ENCODE results near the gene DAPK3. TPM values are rescaled to one million over a fixed set of nuclear protein-coding genes. Genes with fewer than 3 reads are reported as not detected.

DAPK3 gene
- total RNA-seq, 4 donors from 2014 or later, result 40.7 to 71.7 (median 56.9) TPM

DNA sequence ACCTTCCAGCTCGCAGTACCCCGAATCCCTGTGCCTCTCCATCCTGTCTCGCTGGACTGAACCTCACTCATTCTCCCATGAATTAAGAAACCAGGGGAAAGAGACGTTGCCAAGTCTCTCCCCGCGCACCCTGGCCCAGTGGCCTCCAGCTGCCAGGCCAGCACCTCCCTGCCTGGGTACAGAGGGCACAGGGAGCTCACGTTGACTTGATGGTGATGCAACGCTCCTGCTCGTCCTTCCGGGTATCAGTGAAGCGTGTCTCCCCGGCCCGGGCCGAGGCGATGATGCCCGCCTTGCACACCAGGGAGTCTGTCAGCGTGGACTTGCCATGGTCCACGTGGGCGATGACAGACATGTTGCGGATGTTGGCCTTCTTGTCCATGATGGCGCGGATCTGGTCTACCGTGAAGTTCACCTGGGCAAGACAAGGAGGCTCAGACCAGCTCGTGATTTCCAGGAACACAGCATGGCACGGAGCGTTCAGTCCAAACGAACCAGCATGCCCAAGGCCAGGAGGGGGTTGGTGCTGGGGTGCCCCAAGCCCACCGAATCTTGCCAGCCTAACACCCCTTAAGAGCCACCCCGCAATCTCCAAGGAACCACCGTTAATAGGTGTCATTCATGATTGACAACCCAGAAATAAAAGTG, 13.2 kb upstream of the DAPK3 start:
- TF ChIP-seq, protein P1, sequence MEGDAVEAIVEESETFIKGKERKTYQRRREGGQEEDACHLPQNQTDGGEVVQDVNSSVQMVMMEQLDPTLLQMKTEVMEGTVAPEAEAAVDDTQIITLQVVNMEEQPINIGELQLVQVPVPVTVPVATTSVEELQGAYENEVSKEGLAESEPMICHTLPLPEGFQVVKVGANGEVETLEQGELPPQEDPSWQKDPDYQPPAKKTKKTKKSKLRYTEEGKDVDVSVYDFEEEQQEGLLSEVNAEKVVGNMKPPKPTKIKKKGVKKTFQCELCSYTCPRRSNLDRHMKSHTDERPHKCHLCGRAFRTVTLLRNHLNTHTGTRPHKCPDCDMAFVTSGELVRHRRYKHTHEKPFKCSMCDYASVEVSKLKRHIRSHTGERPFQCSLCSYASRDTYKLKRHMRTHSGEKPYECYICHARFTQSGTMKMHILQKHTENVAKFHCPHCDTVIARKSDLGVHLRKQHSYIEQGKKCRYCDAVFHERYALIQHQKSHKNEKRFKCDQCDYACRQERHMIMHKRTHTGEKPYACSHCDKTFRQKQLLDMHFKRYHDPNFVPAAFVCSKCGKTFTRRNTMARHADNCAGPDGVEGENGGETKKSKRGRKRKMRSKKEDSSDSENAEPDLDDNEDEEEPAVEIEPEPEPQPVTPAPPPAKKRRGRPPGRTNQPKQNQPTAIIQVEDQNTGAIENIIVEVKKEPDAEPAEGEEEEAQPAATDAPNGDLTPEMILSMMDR (IDR thresholded peaks at IDR 0.05), result no peak
- no peak for DNase-seq (ENCODE audit: low spot score)
- peak; percentile 4 for ATAC-seq (ENCODE audit: low FRiP score)

GRCh38 chr19:3983542-3983914, 12.6 kb upstream of the DAPK3 start:
- DNase-seq (ENCODE audit: low spot score) (no peak), ATAC-seq (ENCODE audit: low FRiP score) (no peak)
- TF ChIP-seq, protein P1 (IDR thresholded peaks at IDR 0.05), result no peak

DNA sequence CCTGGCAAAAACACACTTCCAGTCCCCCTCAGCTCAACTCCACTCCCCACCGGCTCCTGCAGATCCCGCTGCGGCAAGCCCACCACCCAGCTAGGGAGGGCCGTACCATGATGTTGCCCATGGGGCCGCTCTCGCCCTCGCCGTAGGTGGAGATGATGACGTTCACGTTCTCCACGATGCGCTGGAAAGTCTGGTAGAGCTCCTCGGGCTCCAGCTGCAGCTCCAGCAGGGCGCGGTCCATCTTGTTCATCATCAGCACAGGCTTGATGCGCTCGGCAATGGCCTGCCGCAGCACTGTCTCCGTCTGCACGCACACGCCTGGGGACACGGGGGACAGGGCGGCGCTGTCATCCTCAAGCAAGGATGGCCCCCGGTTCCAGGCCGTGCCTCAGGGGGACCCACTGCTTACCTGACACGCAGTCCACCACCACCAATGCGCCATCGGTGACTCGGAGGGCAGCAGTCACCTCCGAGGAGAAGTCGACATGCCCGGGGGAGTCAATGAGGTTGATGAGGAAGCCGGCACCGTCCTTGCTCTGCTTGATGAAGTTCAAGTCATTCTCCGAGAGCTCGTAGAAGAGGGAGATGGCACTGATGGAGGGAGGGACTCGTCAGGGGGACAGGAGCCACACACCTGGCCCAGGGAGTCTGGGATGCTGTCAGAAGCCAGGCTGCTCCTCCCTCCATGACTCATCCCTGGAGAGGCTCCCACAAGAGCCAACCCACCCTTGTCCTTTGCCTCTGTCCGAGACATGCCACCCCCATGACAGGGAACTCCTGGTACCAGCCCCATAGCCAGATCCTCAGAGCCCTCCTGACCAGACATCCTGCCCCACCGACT, 12.0 kb upstream of the DAPK3 start:
- DNase-seq (ENCODE audit: low spot score), result no peak
- ATAC-seq (ENCODE audit: low FRiP score), result peak; percentile 22
- TF ChIP-seq, protein P1 (IDR thresholded peaks at IDR 0.05), result no peak

GRCh38 chr19:3981736-3982681, 11.1 kb upstream of the DAPK3 start:
- TF ChIP-seq, protein P1 (IDR thresholded peaks at IDR 0.05), result no peak
- DNase-seq (ENCODE audit: low spot score), result no peak

GRCh38 chr19:3981373-3981735, 10.5 kb upstream of the DAPK3 start:
- TF ChIP-seq, protein P1 (IDR thresholded peaks at IDR 0.05), result no peak
- DNase-seq (ENCODE audit: low spot score), result no peak

More at GRCh38 chr19:3981736-3982681, 11.1 kb upstream of the DAPK3 start:
- no peak for ATAC-seq (ENCODE audit: low FRiP score)

GRCh38 chr19:3980353-3981251, 9.7 kb upstream of the DAPK3 start:
- no peak for DNase-seq (ENCODE audit: low spot score)
- TF ChIP-seq, protein P1 (IDR thresholded peaks at IDR 0.05), result no peak
- no peak for ATAC-seq (ENCODE audit: low FRiP score)

More at GRCh38 chr19:3981373-3981735, 10.5 kb upstream of the DAPK3 start:
- no peak for ATAC-seq (ENCODE audit: low FRiP score)

Data from omental fat pad (tissue), 4 donors.